ENCODE measurements around the gene STRIP2.

DNA sequence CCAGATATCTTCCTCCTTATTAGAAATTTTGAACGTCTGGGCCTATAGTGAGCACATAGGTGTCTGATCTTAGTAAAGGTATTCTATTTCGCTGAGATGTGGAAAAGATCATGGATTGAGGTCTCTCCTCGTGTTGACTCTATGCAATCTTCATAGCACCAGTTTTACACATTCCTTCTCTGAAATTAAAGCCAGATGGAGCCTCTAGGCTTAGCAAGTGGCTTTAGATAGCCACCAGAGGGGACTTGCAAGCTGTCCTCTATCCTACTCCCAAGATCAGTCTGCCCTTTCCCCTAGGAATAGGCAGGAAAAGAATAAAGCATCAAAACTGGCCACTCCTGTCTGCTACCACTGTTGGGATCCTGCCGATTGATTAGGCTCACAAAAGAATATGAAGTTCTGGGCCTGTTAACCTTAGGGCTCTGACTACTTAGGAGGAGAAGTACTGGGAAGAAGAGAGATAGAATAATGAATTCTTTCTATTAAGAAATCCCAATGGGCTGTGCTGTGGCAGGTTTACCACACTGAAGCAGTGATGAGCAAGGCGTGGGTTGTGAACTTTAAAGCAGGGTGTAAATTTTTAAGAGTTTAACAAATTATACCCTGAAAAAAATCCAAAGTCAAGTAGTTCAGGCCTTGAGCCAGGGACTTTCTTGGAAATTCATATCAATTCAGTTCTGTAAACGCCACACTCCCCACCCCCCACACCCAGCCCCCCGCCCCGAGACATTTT is 2.2 kb upstream of the STRIP2 start:
- TF ChIP-seq ELF4 (IDR thresholded peaks at IDR 0.05) (no peak), SP1 (IDR thresholded peaks at IDR 0.05) (no peak), LEF1 (IDR thresholded peaks at IDR 0.05; ENCODE audit: borderline replicate concordance) (no peak), ZNF384 (IDR thresholded peaks at IDR 0.05) (no peak), HDGF (IDR thresholded peaks at IDR 0.05; ENCODE audit: borderline replicate concordance) (no peak), FOXK2 (IDR thresholded peaks at IDR 0.05) (no peak), ARNT (IDR thresholded peaks at IDR 0.05) (no peak), TARDBP (IDR thresholded peaks at IDR 0.05) (no peak)

All from HEK293T (cell line).